GM19023 (cell line): ENCODE results near the gene PTPN14.

Experiments used
- ATAC-seq: cut with Tn5 transposase; IDR thresholded peaks from one replicate; pipeline ENCODE4 v1.9.1; 2021; ENCODE audit warnings: mild to moderate bottlenecking, moderate library complexity; ENCODE audit not compliant: unreplicated experiment

Gene PTPN14

DNA sequence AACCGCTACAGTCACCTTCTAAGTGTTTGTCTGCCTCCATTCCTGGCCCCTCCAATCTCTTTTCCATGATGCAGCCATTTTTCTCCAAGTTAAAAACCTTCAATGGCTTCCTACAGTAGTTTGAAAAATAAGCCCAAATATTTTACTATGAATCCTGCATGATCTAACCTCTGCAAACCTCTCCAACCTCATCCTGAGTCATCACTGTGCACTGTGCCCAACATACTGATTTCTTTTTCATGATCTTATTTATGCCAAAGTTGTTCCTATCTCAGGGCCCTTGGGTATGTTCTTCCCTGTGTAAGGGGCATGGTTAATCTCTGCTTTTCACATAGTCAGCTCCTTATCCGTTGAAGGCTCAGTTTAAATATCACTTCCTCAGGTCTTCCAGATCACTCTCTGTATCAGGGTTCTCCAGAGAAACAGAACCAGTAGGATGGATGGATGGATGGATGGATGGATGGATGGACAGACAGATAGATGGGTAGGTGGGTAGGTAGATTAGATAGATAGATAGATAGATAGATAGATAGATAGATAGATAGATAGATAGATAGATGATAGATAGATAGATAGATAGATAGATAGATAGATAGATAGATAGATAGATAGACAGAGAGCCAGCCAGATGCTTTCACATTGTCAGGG lies 18.1 kb upstream of the PTPN14 start:
- no peak for ATAC-seq

DNA sequence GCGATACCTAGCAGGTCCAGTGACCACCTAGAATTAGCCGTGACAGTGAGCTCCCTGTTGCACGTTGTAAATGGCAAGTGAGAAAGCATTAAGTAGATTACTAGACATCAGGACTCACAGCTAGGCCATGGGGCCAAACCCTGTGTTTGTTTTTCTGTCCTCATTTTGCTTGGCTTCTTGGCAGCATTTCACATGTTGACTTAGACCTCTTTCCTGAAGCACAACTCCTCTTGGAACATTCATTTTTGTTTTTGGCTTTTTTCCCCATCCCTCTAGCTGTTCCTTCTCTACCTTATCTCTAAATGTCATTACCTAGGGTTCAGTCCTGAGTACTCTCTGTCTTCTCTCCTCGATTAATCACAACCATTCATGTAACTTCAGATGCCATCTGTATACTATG lies 16.9 kb upstream of the PTPN14 start:
- ATAC-seq: no peak

DNA sequence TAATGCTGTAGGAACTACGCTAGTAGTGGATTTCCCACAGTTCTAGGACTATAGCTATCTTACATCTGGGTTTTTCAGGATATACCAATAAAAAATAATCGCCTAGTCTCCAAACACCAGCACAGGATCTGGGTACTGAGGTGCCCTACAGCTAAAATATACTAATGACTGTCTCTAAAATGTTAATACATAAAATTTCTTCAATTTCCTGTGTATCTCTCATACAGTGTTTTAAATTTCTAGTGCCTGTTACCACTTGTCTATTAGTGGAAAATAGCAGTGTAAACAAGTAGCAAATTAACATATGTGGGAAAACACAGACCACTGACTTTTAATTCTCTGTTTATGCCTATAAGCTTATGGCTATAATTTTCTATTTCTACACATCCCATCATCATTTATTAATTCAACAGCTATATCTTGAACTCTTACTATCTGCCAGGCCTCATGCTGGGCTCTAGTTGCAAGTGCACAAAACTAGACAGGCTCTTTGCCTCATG lies 16.1 kb upstream of the PTPN14 start:
- no peak for ATAC-seq

DNA sequence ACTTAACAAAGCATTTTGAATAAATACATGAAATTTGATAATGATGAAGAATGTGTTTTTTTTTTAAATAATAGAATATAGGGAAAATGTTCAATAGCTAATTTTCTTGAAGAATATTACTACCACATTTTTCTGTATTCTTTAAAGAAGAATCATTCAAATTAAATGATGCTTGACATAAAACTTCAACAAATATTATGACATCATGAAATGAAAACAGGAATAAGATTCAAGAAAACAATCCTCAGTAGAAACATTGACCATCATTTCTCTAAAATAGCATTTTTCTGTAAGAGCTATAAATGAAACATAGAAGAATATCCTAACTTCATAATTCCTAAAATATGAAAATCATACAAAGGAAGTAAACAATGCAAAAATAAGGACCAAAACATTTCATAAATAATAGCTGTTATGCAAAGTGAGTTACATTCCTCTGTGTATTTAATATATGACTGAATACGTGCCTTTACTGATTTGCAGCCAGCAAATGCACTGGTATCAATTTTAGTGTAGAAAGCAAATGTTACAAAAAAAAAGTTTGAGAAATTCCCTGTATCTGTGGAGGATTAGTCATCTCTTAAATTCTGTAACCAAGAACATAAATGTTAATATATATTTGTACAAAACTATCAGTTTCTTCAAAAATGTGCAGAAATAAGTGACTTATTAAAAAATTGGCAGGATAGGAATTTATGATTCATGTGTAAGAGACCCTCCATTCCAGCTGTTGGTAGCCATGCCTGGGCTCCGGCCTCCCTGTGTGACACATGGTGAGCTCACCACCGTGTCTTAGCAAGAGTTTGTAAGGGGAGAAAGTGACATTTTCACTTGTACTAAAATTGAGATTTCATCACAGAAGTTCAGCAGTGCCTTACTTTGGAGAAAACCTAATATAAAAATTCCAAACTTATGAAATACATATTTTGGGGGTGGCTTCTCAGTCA lies 15.0 kb upstream of the PTPN14 start:
- no peak for ATAC-seq

DNA sequence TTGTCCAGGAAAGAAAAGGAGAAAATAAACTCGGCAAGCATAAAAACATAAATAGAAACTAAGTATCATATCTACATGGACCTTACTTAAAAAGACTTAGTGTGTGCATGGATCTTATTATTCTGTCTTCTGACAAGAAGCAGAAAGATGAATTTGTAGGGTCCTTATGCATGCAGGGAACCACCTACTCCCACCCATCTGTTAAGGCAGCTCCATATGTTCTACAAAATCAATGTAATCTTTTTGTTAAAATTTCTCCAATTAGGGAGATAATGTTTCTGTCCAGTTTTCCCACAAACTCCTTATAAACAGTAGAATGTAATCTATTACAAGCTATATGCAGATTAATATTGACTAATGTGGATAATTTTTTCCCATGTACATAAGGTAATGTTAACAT lies 13.9 kb upstream of the PTPN14 start:
- ATAC-seq: no peak

DNA sequence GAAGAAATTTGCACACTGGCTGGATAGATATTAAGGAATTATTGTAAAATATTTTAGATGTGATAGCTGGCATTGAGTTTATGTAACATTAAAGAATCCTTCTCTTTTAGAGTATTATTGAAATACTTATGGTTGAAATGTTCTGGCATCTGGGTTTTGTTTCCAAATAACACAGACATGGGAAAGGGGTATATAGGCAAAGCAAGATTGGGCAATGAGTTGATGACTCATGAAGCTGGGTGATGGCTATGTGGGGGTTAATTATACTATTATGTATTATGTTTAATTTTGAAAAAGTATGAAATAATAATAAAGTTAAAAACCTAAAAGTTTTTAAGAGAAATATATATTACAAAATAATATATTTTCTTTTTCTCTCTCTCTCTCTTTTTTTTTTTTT lies 12.5 kb upstream of the PTPN14 start:
- ATAC-seq: no peak

DNA sequence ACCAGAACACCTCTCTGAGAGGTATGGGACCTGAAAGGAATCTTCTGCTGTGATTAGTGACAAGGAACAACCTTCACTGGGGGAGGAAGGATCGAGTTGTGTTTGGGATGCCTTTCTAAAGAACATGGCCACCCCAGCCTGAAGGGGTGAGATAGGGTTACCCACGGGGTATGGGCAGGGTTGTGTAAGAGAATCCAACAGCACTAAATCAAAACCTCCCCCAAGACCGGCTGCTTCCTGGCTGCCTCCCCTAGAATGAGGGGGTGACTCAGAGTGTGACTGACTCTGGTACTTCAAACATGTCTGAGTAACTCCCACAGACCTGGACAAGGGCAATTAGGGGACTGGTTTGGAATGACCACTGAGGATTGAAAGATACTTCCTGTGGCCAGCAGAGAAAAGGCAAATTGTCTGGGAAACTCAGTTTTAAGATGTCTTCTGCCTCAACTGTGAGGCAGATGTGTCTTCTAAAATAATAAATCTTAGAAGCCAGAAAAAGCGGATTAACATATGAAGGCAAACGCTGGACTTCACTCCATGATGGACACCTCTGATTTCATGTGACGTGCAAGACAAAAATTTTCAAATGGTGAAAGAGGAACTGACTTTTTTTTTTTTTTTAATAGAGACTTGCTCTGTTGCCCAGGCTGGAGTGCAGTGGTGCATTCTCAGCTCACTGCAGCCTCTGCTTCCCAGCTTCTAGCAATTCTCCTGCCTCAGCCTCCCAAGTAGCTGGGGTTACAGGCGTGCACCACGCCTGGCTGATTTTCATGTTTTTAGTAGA lies 6.7 kb upstream of the PTPN14 start:
- ATAC-seq: no peak

DNA sequence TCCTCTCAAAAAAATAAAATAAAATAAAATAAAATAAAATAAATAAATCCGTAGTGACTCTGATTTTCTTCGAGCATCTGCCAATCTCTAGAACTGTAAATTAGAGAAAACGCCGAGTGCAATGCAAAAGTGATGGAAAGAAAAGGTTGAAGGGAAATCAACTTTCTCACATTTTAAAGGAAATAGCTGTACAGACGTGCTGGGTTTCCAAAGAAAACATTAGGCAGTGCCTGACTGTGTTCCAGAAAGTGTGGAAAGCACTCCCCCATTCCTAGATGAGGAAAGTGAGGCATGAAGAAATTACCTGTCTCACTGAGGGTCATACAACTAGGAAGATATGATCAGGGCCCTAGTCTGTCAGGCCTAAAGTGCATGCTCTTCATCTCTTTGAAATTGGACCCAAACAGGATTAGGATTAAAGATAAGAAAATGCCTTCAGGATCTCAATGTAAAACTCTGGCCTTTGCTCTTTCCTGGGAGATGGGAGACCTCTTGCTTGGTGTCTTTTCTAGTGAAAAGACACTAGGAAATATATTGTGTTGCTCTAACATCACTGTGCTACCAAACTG lies 1.8 kb upstream of the PTPN14 start:
- no peak for ATAC-seq

DNA sequence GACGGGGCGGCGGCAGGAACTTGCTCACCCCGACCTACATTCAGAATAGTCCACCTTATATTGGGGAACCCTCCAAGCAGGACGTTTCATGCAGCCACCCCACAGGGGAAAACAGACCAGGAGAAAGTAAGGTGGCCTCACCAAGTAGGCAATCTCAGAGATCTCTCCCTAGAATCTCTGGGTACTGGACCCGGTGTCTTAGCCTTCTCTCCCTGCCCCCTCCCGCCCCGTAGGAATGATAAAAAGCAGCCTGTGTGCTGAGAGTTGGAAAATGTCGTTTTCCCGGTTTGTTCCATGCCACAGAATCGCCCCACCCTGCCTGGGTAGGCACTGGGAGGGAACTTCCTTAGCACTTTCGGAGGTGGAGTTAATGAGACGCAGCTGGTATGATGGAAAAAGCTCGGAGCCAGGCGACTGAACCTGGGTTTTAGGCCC lies 789 bp upstream of the PTPN14 start:
- ATAC-seq: no peak

DNA sequence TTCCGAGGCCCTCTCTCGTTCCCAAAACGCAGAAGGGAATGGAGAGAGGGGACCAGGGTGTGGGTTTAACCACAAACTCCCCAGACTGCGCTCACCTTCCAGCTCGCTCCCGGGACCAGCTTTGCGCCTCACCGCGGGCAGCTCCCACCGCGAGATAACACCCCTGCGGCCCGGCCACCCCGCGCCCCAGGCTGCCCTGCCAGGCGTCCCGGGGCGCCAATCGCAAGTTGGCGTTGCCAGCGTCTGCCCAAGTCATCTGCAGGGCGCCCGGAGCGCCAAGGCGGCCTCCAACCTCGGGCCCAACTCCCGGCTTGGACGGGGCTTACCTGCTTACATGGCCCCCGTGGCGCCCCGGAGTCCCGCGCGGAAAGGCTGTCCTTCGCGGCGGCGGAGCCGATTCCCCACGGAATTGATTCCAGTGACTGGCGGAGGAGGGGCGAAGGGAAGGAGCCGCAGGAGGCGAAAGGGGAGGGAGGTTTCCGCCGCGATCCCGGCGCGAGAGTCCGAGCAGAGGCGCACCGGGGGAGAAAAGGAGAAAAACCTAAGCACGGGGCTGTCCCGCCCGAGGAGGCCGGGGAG lies 456 bp downstream of the PTPN14 start:
- ATAC-seq: no peak

DNA sequence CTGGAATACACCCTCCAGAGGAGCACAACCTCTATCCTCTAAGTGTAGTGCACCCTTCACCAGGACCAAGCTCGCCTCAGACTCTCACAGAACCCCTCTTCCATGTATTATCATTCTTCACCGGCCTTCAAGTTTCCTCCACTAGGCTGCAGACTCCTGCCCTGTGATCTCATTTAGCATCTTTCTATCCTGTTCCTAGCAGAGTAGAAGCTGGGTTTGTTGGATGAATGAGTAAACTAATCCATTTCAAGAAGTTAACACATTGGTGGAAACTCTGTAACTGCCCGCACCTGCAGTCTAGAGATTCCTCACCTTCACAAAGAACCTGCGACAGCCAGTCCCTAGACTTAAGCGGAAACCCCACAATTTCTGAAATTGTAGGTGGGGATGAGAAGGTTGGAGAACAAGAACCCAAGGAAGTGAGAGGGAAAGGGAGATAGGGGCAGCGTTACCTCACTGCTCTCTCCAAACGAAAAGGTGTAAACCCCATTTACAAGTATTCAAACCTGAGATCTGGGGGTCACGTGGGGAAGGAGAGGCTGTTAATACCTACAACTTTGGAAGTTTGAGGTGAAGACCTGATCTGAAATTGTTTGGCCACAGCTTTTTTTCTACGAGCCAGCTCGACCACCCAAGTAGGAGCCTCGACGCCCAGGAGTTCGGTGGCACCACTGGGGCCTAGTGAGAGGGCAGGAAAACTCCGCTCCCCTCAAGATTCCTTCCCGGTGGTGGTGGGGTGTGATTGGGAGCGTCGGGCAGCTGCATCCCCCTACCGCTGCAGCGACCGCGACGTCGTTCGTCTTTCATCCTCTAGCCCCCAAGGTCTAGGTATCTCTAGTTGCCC lies 1.2 kb downstream of the PTPN14 start:
- ATAC-seq: no peak

DNA sequence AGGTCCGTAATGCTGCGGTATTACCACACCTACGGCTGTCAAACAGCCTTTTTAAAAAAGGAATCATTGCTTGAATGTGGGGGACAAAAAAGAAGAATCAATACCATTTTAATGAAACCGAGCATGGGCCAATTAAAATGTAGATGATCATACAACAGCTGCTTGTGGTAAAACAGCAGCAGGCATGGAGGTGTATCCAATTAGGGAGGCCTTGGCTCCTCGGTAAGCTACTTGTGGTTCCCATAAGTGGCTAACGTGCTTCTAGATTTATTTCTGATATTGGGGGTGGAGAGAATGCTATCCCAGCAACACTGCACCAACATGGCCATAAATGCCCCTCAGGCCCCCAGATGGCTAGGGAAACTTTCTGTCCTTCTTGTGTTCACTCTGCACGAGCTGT lies 1.8 kb downstream of the PTPN14 start:
- no peak for ATAC-seq

DNA sequence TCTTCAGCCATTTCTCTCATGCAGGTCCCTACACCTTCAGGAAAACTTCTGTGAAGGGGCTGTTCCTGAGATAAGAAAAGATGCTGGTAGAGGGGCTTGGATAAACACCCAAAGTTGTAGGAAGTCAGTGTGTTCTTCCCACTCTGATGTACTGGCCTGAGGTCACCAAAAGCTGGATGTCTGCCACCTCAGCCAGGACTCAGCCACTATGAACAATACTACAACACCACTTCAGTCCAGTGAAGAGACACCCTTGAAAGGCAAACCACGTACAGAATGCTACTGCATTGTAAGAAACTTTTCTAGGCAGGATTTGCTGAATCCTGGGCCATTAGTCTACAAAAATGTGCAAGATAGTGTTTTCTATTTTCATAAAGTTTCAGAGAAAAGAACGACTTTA lies 2.4 kb downstream of the PTPN14 start:
- ATAC-seq: no peak

DNA sequence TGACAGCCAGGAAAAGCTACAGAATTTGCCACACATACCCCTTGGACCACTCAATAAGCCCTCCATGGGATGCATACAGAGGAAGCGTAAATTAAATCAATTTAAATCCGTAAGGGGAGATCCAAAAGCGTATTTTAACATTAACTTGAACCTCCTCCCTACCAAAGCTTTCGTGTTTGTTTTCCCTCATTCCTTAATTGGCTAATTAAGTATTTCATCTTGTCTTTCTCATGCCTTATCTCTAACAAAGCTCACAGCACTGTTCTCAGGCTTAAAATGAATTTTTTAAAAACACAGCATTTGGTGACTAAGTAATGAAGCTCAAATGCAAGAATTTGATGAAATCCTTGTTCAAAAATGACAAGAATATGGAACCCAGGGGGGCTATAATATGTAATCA lies 3.1 kb downstream of the PTPN14 start:
- ATAC-seq: no peak

DNA sequence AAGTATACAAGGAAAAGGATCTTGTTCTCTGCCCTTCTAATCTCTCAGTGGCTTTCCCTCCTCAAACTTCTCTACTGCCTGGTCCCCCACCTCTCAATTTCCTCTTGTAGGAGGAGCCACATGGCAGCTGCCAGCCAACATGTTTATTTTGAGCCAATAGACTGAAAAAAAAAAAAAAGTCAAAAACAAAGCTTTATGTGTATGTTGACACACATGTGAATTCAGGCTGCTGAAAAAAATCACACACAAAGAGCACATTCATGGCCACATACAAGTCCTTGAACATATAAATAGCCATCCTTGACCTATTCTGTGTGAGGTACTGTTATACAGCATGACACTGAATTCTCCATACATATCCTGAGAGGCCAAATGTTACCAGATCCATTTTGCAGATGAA lies 3.7 kb downstream of the PTPN14 start:
- no peak for ATAC-seq

DNA sequence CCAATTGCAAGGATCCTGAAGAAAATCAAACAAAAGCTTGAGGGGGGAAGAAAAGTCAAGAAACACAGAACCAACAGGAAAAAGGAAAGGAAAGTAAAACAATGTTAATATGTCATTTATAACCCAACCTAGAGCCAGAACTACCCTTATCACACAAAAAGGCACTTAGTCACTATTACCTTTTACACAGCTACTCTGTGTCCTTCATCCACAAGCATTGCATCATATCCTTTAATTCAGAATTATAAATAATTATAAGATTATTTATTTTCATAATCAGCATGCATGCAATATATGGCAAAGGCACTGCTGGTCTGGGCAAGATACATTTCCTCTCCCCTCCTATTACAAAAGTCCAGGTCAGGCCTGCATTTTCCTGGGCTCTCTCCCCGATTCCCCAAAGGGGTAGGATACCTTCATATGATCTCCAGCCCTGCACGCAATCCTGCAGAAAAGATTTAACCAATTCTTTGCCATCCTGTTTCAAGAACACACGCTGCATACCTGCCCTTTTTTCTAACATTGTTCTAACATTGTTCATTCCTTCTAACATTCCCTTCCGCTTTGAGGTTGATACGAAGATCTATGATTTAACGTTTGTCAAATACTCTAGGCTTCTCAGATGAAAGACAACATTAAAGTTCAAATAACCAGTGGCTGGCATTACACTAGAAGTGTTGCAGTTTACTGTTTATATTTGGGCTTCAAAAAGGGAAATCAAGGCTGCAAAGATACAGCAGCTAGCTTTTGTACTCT lies 4.3 kb downstream of the PTPN14 start:
- no peak for ATAC-seq

DNA sequence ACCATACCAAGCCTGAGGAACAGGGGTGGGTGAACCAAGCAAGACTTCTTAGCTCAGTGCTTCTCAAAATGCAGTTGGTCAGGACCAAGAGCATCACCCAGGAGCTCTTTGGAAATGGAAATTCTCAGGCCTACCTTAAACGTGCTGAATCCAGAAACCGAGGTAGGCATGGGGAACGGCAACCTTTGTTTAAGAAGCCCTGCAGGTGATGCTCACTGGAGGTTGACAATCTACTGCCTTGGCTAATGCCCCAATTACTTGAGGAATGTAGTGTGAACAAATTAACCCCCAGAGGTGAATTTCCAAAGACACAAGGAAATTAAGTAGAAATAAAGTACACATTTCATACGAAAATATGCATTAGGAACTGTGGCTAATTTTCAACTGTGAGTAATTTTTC lies 5.3 kb downstream of the PTPN14 start:
- no peak for ATAC-seq

DNA sequence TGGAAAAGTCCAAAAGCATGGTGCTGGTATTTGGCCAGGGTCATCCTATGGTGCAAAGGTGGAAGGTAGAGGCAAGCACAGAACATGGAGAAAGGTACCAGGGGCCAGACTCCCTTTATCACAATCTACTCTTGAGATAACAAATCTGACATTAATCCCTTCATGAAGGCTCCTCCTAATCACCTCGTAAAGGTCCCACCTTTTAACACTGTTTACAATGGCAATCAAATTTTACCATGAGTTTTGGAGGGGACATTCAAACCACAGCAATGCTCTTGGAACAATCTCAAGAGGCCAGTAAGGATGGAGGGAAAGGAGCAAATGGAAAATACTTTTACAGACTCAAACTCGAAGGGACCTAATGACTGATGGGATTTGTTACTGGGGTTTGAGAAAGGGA lies 6.1 kb downstream of the PTPN14 start:
- no peak for ATAC-seq

DNA sequence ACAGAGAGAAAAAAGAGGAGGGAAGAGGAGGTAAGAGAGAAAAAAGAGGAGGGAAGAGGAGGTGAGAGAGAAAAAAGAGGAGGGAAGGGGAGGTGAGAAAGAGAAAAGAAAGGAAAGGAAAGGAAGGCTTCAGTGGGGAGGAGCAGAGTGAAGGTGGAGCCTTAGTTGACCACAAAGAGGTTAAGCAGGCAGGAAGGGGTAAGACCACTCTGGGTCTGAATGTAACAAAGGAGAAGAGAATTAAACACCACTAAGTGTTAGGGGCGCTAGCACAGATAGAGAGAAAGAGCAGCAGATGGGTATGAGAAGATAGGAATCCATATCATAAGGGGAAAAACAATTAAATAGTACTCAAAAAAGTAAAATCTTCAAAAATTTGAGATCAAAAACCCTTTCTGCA lies 6.6 kb downstream of the PTPN14 start:
- ATAC-seq: no peak
